ENCODE measurements around the gene COA8.

DNA sequence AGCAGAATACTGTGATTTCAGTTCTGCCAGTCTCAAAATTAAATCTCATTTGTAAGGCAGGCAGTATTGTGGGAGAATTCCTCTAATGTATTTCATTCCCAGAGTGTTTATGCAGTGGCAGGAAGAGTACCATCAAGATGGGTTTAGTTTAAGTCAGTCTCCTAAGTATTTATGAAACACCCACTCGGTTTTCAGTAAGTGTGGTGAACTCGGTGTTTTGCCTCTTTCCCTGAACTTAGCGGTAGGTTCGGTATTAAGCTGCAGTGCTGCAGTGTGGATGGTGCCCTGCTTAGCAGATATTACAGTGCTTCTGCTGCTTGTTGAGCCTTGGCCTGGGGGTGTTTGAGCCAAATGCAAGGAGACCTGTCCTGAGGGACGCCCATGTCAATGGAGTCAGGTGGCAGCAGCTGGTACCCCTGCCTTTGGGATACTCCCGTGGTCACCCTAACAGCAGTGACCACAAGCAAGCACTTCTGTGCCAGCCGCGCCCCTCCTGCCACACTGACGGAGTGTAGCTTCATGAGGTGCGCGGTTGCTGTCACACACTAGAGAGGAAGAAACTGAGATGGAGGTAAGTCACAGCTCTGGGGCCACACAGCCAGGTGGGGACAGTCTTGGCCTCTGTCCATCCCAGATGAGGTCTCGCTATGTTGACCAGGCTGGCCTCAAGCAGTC is 15.8 kb downstream of the COA8 start:
- TF ChIP-seq POLR2A (IDR thresholded peaks at IDR 0.05; ENCODE audit: low read depth, low read length): no peak
- TF ChIP-seq TAF1 (IDR thresholded peaks at IDR 0.05; ENCODE audit: borderline replicate concordance, low read depth, low read length): no peak
